GM12801 (cell line): ENCODE results near the gene NIPBL.

ENCODE experiments used
- TF ChIP-seq, protein P1 (sequence below): IDR thresholded peaks from one replicate; pipeline ENCODE4 v1.5.1; 2011; ENCODE audit warnings: control low read depth; ENCODE audit not compliant: insufficient read length; ENCODE audit errors: extremely low read depth

Gene NIPBL

DNA sequence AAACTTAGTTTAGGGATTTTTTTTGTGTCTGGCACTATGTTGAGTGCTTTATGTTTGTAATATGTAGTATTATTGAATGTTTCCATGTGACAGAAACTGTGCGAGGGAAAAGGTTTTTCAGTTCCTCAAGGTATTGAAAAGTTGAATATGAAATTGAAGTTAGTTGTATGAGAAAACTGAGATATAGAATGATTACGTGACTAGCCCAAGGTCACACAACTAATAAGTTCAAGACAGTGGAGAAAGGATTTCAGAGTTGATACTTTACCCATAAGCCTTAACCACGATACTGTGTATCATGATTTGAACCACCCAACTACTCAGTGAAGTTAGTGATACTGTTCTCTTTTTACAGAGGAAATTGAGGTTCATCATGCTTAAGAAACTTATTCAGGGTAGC is 5.7 kb downstream of the NIPBL start:
- TF ChIP-seq, protein P1, sequence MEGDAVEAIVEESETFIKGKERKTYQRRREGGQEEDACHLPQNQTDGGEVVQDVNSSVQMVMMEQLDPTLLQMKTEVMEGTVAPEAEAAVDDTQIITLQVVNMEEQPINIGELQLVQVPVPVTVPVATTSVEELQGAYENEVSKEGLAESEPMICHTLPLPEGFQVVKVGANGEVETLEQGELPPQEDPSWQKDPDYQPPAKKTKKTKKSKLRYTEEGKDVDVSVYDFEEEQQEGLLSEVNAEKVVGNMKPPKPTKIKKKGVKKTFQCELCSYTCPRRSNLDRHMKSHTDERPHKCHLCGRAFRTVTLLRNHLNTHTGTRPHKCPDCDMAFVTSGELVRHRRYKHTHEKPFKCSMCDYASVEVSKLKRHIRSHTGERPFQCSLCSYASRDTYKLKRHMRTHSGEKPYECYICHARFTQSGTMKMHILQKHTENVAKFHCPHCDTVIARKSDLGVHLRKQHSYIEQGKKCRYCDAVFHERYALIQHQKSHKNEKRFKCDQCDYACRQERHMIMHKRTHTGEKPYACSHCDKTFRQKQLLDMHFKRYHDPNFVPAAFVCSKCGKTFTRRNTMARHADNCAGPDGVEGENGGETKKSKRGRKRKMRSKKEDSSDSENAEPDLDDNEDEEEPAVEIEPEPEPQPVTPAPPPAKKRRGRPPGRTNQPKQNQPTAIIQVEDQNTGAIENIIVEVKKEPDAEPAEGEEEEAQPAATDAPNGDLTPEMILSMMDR = no peak

DNA sequence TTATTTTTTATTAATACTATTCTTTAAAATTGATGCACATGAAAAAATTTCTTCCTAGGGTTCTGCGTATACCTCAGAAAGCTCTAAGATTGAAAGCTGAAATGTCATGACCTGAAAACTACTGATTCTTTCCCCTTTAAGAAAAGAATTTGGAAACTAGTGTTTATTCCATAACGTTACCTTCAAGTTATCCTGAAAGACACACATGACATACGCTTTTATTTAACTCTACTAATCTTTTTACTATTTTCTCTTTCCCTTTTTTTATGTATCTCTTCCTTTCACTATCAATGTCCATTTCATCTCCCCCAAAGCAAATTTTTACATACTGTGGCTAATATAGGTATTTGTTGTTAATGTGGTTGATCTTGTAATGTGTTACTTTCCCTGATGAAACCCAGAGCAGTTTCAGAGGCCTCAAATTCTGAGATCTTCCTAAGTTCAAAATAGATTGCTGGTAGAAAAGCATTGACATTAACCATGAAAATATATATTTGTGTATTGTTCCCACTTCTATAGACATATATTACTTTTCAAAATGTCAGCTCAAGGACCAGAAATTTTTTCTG is 7.4 kb downstream of the NIPBL start:
- TF ChIP-seq, protein P1 = no peak

DNA sequence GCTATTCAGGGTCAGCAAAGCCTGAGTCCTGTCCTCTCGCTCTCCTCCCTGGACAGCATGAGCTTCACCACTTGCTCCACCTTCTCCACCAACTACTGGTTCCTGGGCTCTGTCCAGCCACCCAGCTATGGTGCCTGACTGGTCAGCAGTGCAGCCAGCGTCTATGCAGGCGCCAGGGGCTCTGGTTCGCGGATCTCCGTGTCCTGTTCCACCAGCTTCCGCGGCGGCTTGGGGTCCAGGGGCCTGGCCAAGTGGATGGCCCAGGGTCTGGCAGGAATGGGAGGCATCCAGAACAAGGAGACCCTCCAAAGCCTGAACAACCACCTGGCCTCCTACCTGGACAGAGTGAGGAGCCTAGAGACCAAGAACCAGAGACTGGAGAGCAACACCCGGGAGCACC is 8.6 kb downstream of the NIPBL start:
- TF ChIP-seq, protein P1 = no peak

DNA sequence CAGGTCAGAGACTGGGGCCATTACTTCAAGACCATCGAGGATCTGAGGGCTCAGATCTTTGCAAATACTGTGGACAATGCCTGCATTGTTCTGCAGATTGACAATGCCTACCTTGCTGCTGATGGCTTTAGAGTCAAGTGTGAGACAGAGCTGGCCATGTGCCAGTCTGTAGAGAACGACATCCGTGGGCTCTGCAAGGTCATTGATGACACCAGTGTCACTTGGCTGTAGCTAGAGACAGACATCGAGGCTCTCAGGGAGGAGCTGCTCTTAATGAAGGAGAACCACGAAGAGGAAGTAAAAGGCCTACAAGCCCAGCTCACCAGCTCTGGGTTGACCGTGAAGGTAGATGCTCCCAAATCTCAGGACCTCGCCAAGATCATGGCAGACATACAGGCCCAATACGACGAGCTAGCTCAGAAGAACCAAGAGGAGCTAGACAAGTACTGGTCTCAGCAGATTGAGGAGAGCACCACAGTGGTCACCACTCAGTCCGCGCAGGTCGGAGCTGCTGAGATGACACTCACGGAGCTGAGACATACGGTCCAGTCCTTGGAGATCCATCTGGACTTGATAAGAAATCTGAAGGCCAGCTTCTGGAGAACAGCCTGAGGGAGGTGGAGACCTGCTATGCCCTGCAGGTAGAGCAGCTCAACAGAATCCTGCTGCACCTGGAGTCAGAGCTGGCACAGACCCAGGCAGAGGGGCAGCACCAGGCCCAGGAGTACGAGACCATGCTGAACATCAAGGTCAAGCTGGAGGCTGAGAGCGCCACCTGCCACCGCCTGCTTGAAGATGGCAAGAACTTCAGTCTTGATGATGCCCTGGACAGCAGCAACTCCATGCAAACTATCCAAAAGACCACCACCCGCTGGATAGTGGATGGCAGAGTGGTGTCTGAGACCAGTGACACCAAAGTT is 9.3 kb downstream of the NIPBL start:
- TF ChIP-seq, protein P1 = no peak

DNA sequence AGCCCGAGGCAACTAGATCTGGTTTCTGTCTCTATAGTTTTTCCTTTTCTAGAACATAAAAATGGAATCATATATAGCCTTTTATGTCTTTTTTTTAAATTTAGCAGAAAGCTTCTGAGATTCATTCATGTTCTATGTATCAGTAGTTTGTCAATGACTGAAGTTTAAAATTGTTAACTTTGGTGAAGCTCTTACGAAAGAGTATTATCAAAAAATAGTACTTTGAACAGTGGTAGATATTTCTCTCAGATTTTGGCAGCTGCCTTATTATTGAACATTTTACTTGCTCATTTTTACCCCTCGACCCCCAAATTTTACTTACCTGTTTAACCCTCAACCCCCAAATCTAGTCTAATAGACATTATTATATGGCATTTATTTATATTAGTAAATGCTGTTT is 10.2 kb downstream of the NIPBL start:
- TF ChIP-seq, protein P1 = no peak

DNA sequence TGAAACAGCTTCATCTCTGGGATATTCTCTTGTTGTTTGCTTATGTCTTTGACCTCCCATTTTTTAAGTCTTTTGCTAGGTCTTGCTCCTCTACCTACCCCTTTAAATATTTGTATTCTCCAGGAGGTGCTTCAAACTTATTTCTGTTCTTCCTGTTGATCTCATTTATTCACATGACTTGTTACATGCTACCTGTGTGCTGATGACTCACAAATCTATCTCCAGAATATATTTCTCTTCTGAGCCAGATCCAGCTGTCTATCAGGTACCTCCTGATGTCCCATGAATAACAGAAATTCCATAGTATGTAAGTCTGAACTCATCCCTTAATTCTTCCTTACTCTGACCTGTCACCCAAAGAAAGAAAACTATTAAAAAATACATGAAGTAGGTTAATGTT is 11.0 kb downstream of the NIPBL start:
- TF ChIP-seq, protein P1 = no peak

DNA sequence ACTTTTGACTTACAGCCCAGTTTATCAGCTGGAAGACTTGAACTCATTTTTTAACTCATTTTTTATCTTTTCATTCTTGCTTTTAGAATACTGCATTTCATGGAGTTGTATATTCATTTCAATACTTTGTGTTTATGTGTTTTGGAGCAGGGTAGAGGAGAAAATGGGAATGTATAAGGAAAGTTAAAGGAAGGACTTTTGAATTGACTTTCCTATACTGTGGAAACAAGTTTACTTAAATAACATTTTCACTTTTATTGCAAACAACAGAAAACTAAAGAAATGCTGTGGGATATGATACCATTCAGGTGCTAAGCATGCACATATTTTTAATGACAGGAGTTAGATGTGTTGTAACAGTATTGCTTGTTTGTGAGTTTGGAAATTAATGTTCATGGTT is 11.7 kb downstream of the NIPBL start:
- TF ChIP-seq, protein P1 = no peak
